Gastroesophageal sphincter (tissue), 3 donors: ENCODE data around the gene AMN1.

ENCODE experiments used
- CTCF ChIP-seq, 4 experiments: fragments of 200-600 bp in 2 of 4; fragments of 450-650 bp in 2 of 4; sonication (generic) in 1 of 4; IDR thresholded peaks; one replicate each; pipeline ENCODE4 v1.5.1; 2017 to 2019; ENCODE audit warnings: antibody characterized with exemption in 4 of 4, mild to moderate bottlenecking in 2 of 4, moderate library complexity in 2 of 4
- POLR2A ChIP-seq, 2 donors: fragments of 450-650 bp; IDR thresholded peaks; one replicate each; pipeline ENCODE4 v1.6.1; 2017; ENCODE audit warnings: antibody characterized with exemption in 2 of 2, mild to moderate bottlenecking in 2 of 2, moderate library complexity in 1 of 2

- TF ChIP-seq CTCF (IDR thresholded peaks at IDR 0.05) (no peak), POLR2A (IDR thresholded peaks at IDR 0.05) (no peak)
Observed at GRCh38 chr12:31737345-31737744, 8.5 kb upstream of the AMN1 start.
